Natural killer cell treated with Interleukin-12 subunit alpha and Interleukin-12 subunit beta and Interleukin-15 and Interleukin-18, amount 100 ng/mL, for 72 hours (primary cell): ENCODE results near the gene TAS2R46. TPM values are rescaled to one million over a fixed set of nuclear protein-coding genes. Genes with fewer than 3 reads are reported as not detected.
"Not testable (repeated sequence)": the region's sequence is repeated elsewhere in the genome, so short reads cannot be mapped to it uniquely, and the experiment has no call there.

ENCODE experiments used
- ATAC-seq, 2 donors: fragments of 150-1000 bp; cut with Tn5 transposase in 1 of 2; sonication (Bioruptor Pico), chemical (Tn5 transposase) in 1 of 2; 2 replicates each; pipeline ENCODE4 v1.10.0; 2021
- DNase-seq: peaks from one replicate; pipeline ENCODE4 v3.0.0; 2022; ENCODE audit warnings: low spot score
- H3K27ac Mint-ChIP-seq, 2 donors: 1 replicate in 1 of 2; 2 replicates in 1 of 2; pipeline ENCODE4 v1.8.0; 2022; ENCODE audit warnings: mixed read lengths in 2 of 2, mild to moderate bottlenecking in 1 of 2, moderate library complexity in 1 of 2
- H3K27me3 Mint-ChIP-seq, 2 donors: 1 replicate in 1 of 2; 2 replicates in 1 of 2; pipeline ENCODE4 v1.8.0; 2022; ENCODE audit warnings: mixed read lengths in 2 of 2
- H3K36me3 Mint-ChIP-seq: one replicate; pipeline ENCODE4 v1.8.0; 2022; ENCODE audit warnings: mixed read lengths
- H3K4me1 Mint-ChIP-seq, 2 donors: 1 replicate in 1 of 2; 2 replicates in 1 of 2; pipeline ENCODE4 v1.8.0; 2022; ENCODE audit warnings: low read depth in 2 of 2, mixed read lengths in 2 of 2, mild to moderate bottlenecking in 1 of 2
- H3K4me3 Mint-ChIP-seq: one replicate; pipeline ENCODE4 v1.8.0; 2022; ENCODE audit warnings: mixed read lengths
- H3K9me3 Mint-ChIP-seq: 2 replicates; pipeline ENCODE4 v1.8.0; 2022; ENCODE audit warnings: mixed read lengths
- total RNA-seq, 2 donors: library from RNA; stranded (reverse); gene quantifications; one replicate each; pipeline ENCODE4 v1.2.3, GENCODE V29; 2022

Gene TAS2R46
- total RNA-seq, 2 donors from 2014 or later: 1.5 to 5.6 TPM

- H3K36me3 Mint-ChIP-seq: peaks cover 6% of the 10 kb centered on the region
- peaks cover 13 to 22% of the 10 kb centered on the region in 2 donors for H3K4me1 Mint-ChIP-seq
- H3K9me3 Mint-ChIP-seq: no peaks in the 10 kb centered on the region
- no peaks in the 10 kb centered on the region for H3K27me3 Mint-ChIP-seq
- ATAC-seq: no peak
- no peak overlapping the region for H3K27ac Mint-ChIP-seq
- no peak for DNase-seq
- no peak overlapping the region for H3K4me3 Mint-ChIP-seq
Measured at GRCh38 chr12:11070999-11071398, 8.9 kb upstream of the TAS2R46 start.

- Mint-ChIP-seq H3K4me3 (no peak overlapping the region), H3K9me3 (no peaks in the 10 kb centered on the region), H3K27me3 (no peaks in the 10 kb centered on the region), H3K27ac (no peak overlapping the region), H3K4me1 (peaks cover 11 to 13% of the 10 kb centered on the region in 2 donors), H3K36me3 (peaks cover 12% of the 10 kb centered on the region)
- no peak for DNase-seq
- no peak for ATAC-seq
Measured at GRCh38 chr12:11069854-11070365, 7.8 kb upstream of the TAS2R46 start.

- H3K4me3 Mint-ChIP-seq: no peak overlapping the region
- H3K27ac Mint-ChIP-seq: no peak overlapping the region
- ATAC-seq (no peak), DNase-seq (no peak)
- peaks cover 0 to 11% of the 10 kb centered on the region in 2 donors for H3K4me1 Mint-ChIP-seq
- peaks cover 12% of the 10 kb centered on the region for H3K36me3 Mint-ChIP-seq
- H3K9me3 Mint-ChIP-seq: no peaks in the 10 kb centered on the region
- H3K27me3 Mint-ChIP-seq: no peaks in the 10 kb centered on the region
Measured at GRCh38 chr12:11067514-11067913, 5.4 kb upstream of the TAS2R46 start.

- DNase-seq (no peak), ATAC-seq (no peak)
- Mint-ChIP-seq H3K36me3 (no peaks in the 10 kb centered on the region), H3K4me3 (no peak overlapping the region), H3K27ac (no peak overlapping the region), H3K4me1 (peaks cover 8 to 15% of the 10 kb centered on the region in 2 donors), H3K27me3 (no peaks in the 10 kb centered on the region), H3K9me3 (no peaks in the 10 kb centered on the region)
Measured at GRCh38 chr12:11059784-11060183, 2.3 kb downstream of the TAS2R46 start.

GRCh38 chr12:11059041-11059440, 3.1 kb downstream of the TAS2R46 start:
- H3K36me3 Mint-ChIP-seq: no peaks in the 10 kb centered on the region
- no peak overlapping the region for H3K27ac Mint-ChIP-seq
- DNase-seq: no peak
- peaks cover 8 to 15% of the 10 kb centered on the region in 2 donors for H3K4me1 Mint-ChIP-seq
- no peaks in the 10 kb centered on the region for H3K27me3 Mint-ChIP-seq
- H3K4me3 Mint-ChIP-seq: no peak overlapping the region
- ATAC-seq: no peak
- no peaks in the 10 kb centered on the region for H3K9me3 Mint-ChIP-seq

GRCh38 chr12:11055306-11055705, 6.8 kb downstream of the TAS2R46 start:
- DNase-seq (no peak), ATAC-seq (no peak)
- Mint-ChIP-seq H3K27me3 (no peaks in the 10 kb centered on the region), H3K4me3 (no peak overlapping the region), H3K36me3 (peaks cover 7% of the 10 kb centered on the region), H3K4me1 (peaks cover 0 to 4% of the 10 kb centered on the region in 2 donors), H3K9me3 (peaks cover 8% of the 10 kb centered on the region), H3K27ac (no peak overlapping the region)

- not testable (repeated sequence) for H3K4me1 Mint-ChIP-seq, H3K27ac Mint-ChIP-seq
Measured at GRCh38 chr12:11049806-11050531, 12.1 kb downstream of the TAS2R46 start.

GRCh38 chr12:11041366-11041765, 20.7 kb downstream of the TAS2R46 start:
- not testable (repeated sequence) for H3K9me3 Mint-ChIP-seq, H3K27me3 Mint-ChIP-seq, DNase-seq, ATAC-seq, H3K27ac Mint-ChIP-seq, H3K4me3 Mint-ChIP-seq
- Mint-ChIP-seq H3K36me3 (peaks cover 18% of the 10 kb centered on the region), H3K4me1 (peaks cover 2 to 15% of the 10 kb centered on the region in 2 donors)

More at GRCh38 chr12:11049806-11050531, 12.1 kb downstream of the TAS2R46 start:
- H3K9me3 Mint-ChIP-seq, H3K4me3 Mint-ChIP-seq, DNase-seq, H3K27me3 Mint-ChIP-seq, ATAC-seq: not testable (repeated sequence)
- H3K36me3 Mint-ChIP-seq: peaks cover 15% of the 10 kb centered on the region

GRCh38 chr12:11040162-11040561, 21.9 kb downstream of the TAS2R46 start:
- Mint-ChIP-seq H3K4me3 (no peak overlapping the region), H3K4me1 (peaks cover 2 to 15% of the 10 kb centered on the region in 2 donors), H3K36me3 (peaks cover 17% of the 10 kb centered on the region), H3K9me3 (no peaks in the 10 kb centered on the region), H3K27me3 (no peaks in the 10 kb centered on the region), H3K27ac (no peak overlapping the region)
- DNase-seq (no peak), ATAC-seq (no peak)

- no peak for ATAC-seq
- Mint-ChIP-seq H3K9me3 (no peaks in the 10 kb centered on the region), H3K27ac (no peak overlapping the region), H3K4me3 (no peak overlapping the region), H3K4me1 (peaks cover 0 to 15% of the 10 kb centered on the region in 2 donors), H3K36me3 (peaks cover 7% of the 10 kb centered on the region), H3K27me3 (no peaks in the 10 kb centered on the region)
- no peak for DNase-seq
Measured at GRCh38 chr12:11039171-11039570, 22.9 kb downstream of the TAS2R46 start.

- not testable (repeated sequence) for H3K4me1 Mint-ChIP-seq, H3K27ac Mint-ChIP-seq, H3K4me3 Mint-ChIP-seq, H3K36me3 Mint-ChIP-seq, H3K9me3 Mint-ChIP-seq, DNase-seq, H3K27me3 Mint-ChIP-seq
- peak in 1 of 2 donors; percentile 61 for ATAC-seq
Measured at GRCh38 chr12:11033959-11034358, 28.1 kb downstream of the TAS2R46 start.

GRCh38 chr12:11031307-11031706, 30.8 kb downstream of the TAS2R46 start, which contains the start of gene TAS2R31:
Gene TAS2R31 (minus strand): TSS chr12:11031407. CDS start chr12:11031335, 72 bp downstream.
- no peaks in the 10 kb centered on the region for H3K36me3 Mint-ChIP-seq
- DNase-seq: no peak

GRCh38 chr12:11026118-11026517, 36.0 kb downstream of the TAS2R46 start:
- H3K27ac Mint-ChIP-seq: no peak overlapping the region
- H3K4me1 Mint-ChIP-seq: peaks cover 10 to 16% of the 10 kb centered on the region in 2 donors
- H3K4me3 Mint-ChIP-seq: no peak overlapping the region
- no peaks in the 10 kb centered on the region for H3K27me3 Mint-ChIP-seq
- ATAC-seq: no peak
- DNase-seq: no peak
- peaks cover 7% of the 10 kb centered on the region for H3K36me3 Mint-ChIP-seq
- no peaks in the 10 kb centered on the region for H3K9me3 Mint-ChIP-seq

More at GRCh38 chr12:11031307-11031706, 30.8 kb downstream of the TAS2R46 start, which contains the start of gene TAS2R31:
- Mint-ChIP-seq H3K4me1 (peaks cover 0 to 13% of the 10 kb centered on the region in 2 donors), H3K27me3 (no peaks in the 10 kb centered on the region), H3K9me3 (peaks cover 4% of the 10 kb centered on the region), H3K27ac (no peak within 1 kb of the TSS), H3K4me3 (no peak within 1 kb of the TSS)
- no peak for ATAC-seq

- Mint-ChIP-seq H3K27ac (no peak overlapping the region), H3K36me3 (peaks cover 7% of the 10 kb centered on the region), H3K4me1 (peaks cover 10 to 11% of the 10 kb centered on the region in 2 donors), H3K4me3 (no peak overlapping the region), H3K9me3 (no peaks in the 10 kb centered on the region), H3K27me3 (no peaks in the 10 kb centered on the region)
- DNase-seq (no peak), ATAC-seq (no peak)
Measured at GRCh38 chr12:11023387-11023786, 38.7 kb downstream of the TAS2R46 start.
